ENCODE data around the gene NGEF.

NGEF gene

GRCh38 chr2:232997749-232998665 lies 15.0 kb downstream of the NGEF start:
- DNase-seq (ENCODE audit: low spot score), result no peak

- DNase-seq (ENCODE audit: low spot score), result no peak
Observed at GRCh38 chr2:232994446-232994845, 18.6 kb downstream of the NGEF start.

- DNase-seq (ENCODE audit: low spot score), result no peak
Observed at GRCh38 chr2:232993231-232993821, 19.7 kb downstream of the NGEF start.

GRCh38 chr2:232986155-232986554 lies 26.9 kb downstream of the NGEF start:
- DNase-seq (ENCODE audit: low spot score), result no peak

GRCh38 chr2:232984451-232985207 lies 28.4 kb downstream of the NGEF start:
- no peak for DNase-seq (ENCODE audit: low spot score)

GRCh38 chr2:232983669-232984140 lies 29.4 kb downstream of the NGEF start:
- DNase-seq (ENCODE audit: low spot score), result no peak

- DNase-seq (ENCODE audit: low spot score), result no peak
Observed at GRCh38 chr2:232982926-232983668, 30.0 kb downstream of the NGEF start.

- DNase-seq (ENCODE audit: low spot score), result no peak
Observed at GRCh38 chr2:232981767-232982360, 31.2 kb downstream of the NGEF start.

GRCh38 chr2:232981356-232981755 lies 31.7 kb downstream of the NGEF start:
- no peak for DNase-seq (ENCODE audit: low spot score)

GRCh38 chr2:232980683-232981082 lies 32.4 kb downstream of the NGEF start:
- peak; percentile 41 for DNase-seq (ENCODE audit: low spot score)

- DNase-seq (ENCODE audit: low spot score), result peak; percentile 97
Observed at GRCh38 chr2:232979871-232980461, 33.1 kb downstream of the NGEF start.

GRCh38 chr2:232977438-232977971 lies 35.6 kb downstream of the NGEF start:
- DNase-seq (ENCODE audit: low spot score), result no peak

- no peak for DNase-seq (ENCODE audit: low spot score)
Observed at GRCh38 chr2:232976666-232977437, 36.2 kb downstream of the NGEF start.

- no peak for DNase-seq (ENCODE audit: low spot score)
Observed at GRCh38 chr2:232976176-232976575, 36.9 kb downstream of the NGEF start.

- no peak for DNase-seq (ENCODE audit: low spot score)
Observed at GRCh38 chr2:232974396-232974795, 38.7 kb downstream of the NGEF start.

GRCh38 chr2:232973796-232974195 lies 39.3 kb downstream of the NGEF start:
- no peak for DNase-seq (ENCODE audit: low spot score)

GRCh38 chr2:232973011-232973735 lies 39.9 kb downstream of the NGEF start:
- DNase-seq (ENCODE audit: low spot score), result no peak

GRCh38 chr2:232971744-232972143 lies 41.3 kb downstream of the NGEF start:
- no peak for DNase-seq (ENCODE audit: low spot score)

- DNase-seq (ENCODE audit: low spot score), result peak; percentile 32
Observed at GRCh38 chr2:232970051-232970450, 43.0 kb downstream of the NGEF start.
